Kidney (tissue), 14 donors: Measurements from ENCODE around the gene COX5B. TPM values are rescaled to one million over a fixed set of nuclear protein-coding genes. Genes with fewer than 3 reads are reported as not detected.

Source experiments
- DNase-seq, 5 donors: peaks; one replicate each; pipeline ENCODE4 v3.0.0-alpha.2; 2013 to 2020
- FAIRE-seq: peaks from 2 replicates; lab custom pipeline; 2012; peaks lifted over from hg19 to GRCh38; lab: Jason Lieb, UNC
- H3K27ac ChIP-seq, 2 donors: one replicate each; pipeline ENCODE4 v1.7.0; 2013; ENCODE audit warnings: low read depth in 2 of 2, low read length in 2 of 2, inconsistent platforms in 1 of 2
- H3K27me3 ChIP-seq: one replicate; pipeline ENCODE4 v1.7.1; 2013; ENCODE audit warnings: low read length, inconsistent platforms; ENCODE audit not compliant: control insufficient read depth, insufficient read depth
- H3K36me3 ChIP-seq, 3 donors: one replicate each; pipeline versions ENCODE4 v1.7.0 to v1.7.1; 2013; ENCODE audit warnings: low read length in 3 of 3, control low read depth in 1 of 3, inconsistent platforms in 1 of 3; ENCODE audit not compliant: insufficient read depth in 3 of 3, control insufficient read depth in 2 of 3
- H3K4me1 ChIP-seq, 3 donors: one replicate each; pipeline versions ENCODE4 v1.7.0 to v1.7.1; 2013; ENCODE audit warnings: low read length in 3 of 3, inconsistent platforms in 1 of 3, low read depth in 1 of 3; ENCODE audit not compliant: control insufficient read depth in 2 of 3, insufficient read depth in 2 of 3
- H3K4me3 ChIP-seq, 3 donors: one replicate each; pipeline versions ENCODE4 v1.7.0 to v1.8.1; 2013; ENCODE audit warnings: low read length in 3 of 3, control low read depth in 1 of 3, inconsistent platforms in 1 of 3
- H3K9ac ChIP-seq, 3 donors: one replicate each; pipeline versions ENCODE4 v1.7.0 to v1.7.1; 2013; ENCODE audit warnings: low read length in 3 of 3, control low read depth in 1 of 3, inconsistent platforms in 1 of 3
- H3K9me3 ChIP-seq, 3 donors: one replicate each; pipeline versions ENCODE4 v1.7.0 to v1.7.1; 2013; ENCODE audit warnings: low read length in 3 of 3, control low read depth in 1 of 3, inconsistent platforms in 1 of 3; ENCODE audit not compliant: control insufficient read depth in 2 of 3, insufficient read depth in 1 of 3
- intact Hi-C: fragments of 100-400 bp; cut with DNase I; formaldehyde crosslinking; loops from one replicate; pipeline ENCODE4 v1.11.1; 2022
- polyA plus RNA-seq: library from polyadenylated mRNA; stranded (reverse); fragments of 350-450 nt; fragmentation: Illumina TruSeq; extraction: RNeasy Lipid Tissue Mini Kit (QIAGEN cat#74804); gene quantifications from one replicate; pipeline ENCODE4 v1.2.3, GENCODE V29; 2014; ENCODE audit warnings: low read depth, low replicate concordance; ENCODE audit not compliant: insufficient read depth
- total RNA-seq: library from RNA; stranded (reverse); fragmentation: NEBNext Ultra II Directional; extraction: Animal tissue kit (Norgen Biotek cat#: 25700); gene quantifications from one replicate; pipeline ENCODE4 v1.2.1, GENCODE V29; 2021
- TF ChIP-seq, protein P1 (sequence below): IDR thresholded peaks from 3 replicates; pipeline ENCODE4 v1.5.1; 2012; ENCODE audit warnings: mild to moderate bottlenecking, moderate library complexity, borderline replicate concordance; ENCODE audit not compliant: insufficient read depth; ENCODE audit errors: extremely low read depth
- donor health status: control.
- donor health status: control.
- donor health status: control.
- donor health status: control.
- donor health status: control.
- donor health status: DM: yes; HTN: yes; CAD: no.
- donor health status: Normal renal cell carcinoma (clear cell type).

Gene COX5B
- total and polyA plus RNA-seq, 2 donors from 2014 or later, result 238 to 1,246 TPM

DNA sequence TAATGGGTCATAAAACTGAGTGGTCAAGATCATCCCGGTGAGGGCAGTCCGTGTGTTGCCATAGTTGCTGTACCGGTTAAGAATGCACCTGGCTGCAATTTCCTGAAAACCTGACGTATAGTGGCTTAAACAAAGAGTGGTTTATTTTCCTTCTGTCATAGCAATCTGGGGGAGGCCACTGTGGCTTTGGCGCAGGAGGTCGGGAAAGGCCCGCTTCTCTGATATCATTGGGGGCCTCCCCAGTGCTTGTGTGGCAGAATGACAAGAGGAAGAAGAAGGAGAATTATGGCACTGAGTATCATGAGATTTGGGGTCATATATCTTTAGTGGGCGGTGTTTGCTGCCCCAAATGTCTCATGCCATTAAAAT, 28.0 kb downstream of the COX5B start:
- Histone ChIP-seq H3K4me3 (no peak overlapping the region), H3K4me1 (peaks cover 0 to 5% (median 0%) of the 10 kb centered on the region in 3 donors), H3K27me3 (no peaks in the 10 kb centered on the region), H3K36me3 (no peaks in the 10 kb centered on the region), H3K27ac (no peak overlapping the region), H3K9ac (no peak overlapping the region), H3K9me3 (no peaks in the 10 kb centered on the region)
- no peak for FAIRE-seq
- intact Hi-C loops, result no loop called here
- TF ChIP-seq, protein P1, sequence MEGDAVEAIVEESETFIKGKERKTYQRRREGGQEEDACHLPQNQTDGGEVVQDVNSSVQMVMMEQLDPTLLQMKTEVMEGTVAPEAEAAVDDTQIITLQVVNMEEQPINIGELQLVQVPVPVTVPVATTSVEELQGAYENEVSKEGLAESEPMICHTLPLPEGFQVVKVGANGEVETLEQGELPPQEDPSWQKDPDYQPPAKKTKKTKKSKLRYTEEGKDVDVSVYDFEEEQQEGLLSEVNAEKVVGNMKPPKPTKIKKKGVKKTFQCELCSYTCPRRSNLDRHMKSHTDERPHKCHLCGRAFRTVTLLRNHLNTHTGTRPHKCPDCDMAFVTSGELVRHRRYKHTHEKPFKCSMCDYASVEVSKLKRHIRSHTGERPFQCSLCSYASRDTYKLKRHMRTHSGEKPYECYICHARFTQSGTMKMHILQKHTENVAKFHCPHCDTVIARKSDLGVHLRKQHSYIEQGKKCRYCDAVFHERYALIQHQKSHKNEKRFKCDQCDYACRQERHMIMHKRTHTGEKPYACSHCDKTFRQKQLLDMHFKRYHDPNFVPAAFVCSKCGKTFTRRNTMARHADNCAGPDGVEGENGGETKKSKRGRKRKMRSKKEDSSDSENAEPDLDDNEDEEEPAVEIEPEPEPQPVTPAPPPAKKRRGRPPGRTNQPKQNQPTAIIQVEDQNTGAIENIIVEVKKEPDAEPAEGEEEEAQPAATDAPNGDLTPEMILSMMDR, result no peak
- peak in 3 of 5 donors; percentile 71 to 81 (median 73) for DNase-seq

DNA sequence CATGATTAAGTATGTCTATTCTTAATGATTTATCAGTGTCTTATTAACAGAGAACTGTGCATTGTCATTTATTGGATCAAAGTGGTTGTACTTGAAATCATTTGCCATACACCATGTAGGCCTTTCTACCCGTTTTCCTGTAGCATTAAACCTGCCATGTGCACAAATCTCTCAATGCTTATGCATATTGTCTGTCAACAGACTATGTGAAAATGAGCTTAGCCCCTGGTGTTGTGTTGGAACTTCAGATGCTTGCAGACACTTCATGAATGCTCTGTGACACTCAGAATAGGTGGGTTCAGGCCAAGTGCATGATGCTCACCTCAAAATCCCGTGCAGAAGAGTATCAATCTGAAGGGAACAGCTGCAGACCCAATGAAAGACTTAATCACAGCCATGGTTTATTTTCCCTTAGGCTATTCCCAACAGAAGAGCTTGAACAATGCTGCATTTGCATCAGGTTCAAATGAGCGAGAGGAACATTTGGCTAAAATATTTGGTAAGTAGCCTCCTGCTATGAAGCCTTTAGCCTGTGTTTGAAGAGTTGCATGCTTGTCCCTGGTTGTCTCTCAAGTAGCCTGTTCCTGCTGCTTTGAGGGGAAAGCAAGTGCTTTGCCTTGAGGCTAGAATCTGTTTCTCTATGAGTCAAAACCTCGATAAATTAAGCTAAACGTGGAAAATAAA, 29.7 kb downstream of the COX5B start:
- Histone ChIP-seq H3K27me3 (no peaks in the 10 kb centered on the region), H3K4me1 (peaks cover 0 to 5% (median 0%) of the 10 kb centered on the region in 3 donors), H3K27ac (no peak overlapping the region), H3K36me3 (no peaks in the 10 kb centered on the region), H3K9ac (no peak overlapping the region), H3K4me3 (no peak overlapping the region), H3K9me3 (no peaks in the 10 kb centered on the region)
- no peak for DNase-seq
- intact Hi-C loops, result no loop called here
- no peak for FAIRE-seq
- TF ChIP-seq, protein P1, result no peak

DNA sequence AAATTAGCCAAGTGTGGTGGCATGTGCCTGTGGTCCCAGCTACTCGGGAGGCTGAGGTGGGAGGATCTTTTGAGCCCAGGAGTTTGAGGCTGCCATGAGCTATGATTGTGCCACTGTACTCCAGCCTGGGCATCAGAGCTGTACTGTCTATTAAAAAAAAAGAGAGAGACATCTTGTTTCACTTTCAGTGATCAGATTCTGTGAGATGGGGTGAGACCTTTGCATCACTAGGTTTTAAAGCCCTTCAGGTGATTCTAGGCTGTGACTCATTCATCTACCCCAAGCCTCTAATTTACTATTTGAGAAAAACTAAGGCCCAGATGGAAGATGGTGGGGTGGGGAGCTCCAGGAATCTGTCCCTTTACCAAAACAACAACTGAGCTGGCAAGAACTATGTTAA, 30.8 kb downstream of the COX5B start:
- H3K9ac ChIP-seq, result no peak overlapping the region
- H3K4me1 ChIP-seq, result peaks cover 0 to 5% (median 0%) of the 10 kb centered on the region in 3 donors
- H3K36me3 ChIP-seq, result no peaks in the 10 kb centered on the region
- no peak overlapping the region for H3K27ac ChIP-seq
- H3K27me3 ChIP-seq, result no peaks in the 10 kb centered on the region
- TF ChIP-seq, protein P1, result no peak
- no peaks in the 10 kb centered on the region for H3K9me3 ChIP-seq
- no peak for FAIRE-seq
- no peak overlapping the region for H3K4me3 ChIP-seq
- no peak for DNase-seq
- intact Hi-C loops, result no loop called here
